ENCODE measurements around the gene TEX2.
A peak's percentile ranks its signal among the peaks of the same experiment; 100 is the strongest.
"Not testable (repeated sequence)": the region's sequence is repeated elsewhere in the genome, so short reads cannot be mapped to it uniquely, and the experiment has no call there.

The TEX2 gene

DNA sequence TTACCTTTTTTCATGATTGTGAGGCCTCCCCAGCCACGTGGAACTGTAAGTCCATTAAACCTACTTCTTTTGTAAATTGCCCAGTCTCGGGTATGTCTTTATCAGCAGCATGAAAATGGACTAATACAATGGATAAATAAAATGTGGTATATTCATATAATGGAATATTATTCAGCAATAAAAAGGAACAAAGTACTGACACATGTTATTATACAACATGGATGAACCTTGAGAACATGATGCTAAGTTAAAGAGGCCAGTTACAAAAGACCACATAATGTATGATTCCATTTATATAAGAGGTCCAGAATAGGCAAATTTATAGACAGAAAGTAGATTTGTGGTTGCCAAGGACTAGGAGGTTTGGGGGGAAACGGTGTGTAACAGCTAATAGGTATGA, 138.5 kb downstream of the TEX2 start:
- Histone ChIP-seq H3K9me3 (ENCODE audit: low read length) (no peaks in the 10 kb centered on the region), H3K4me3 (ENCODE audit: low read depth in 1 of 2, low read length in 2 of 2) (no peak overlapping the region), H3K27ac (ENCODE audit: low read depth, low read length) (no peak overlapping the region), H3K27me3 (ENCODE audit: control insufficient read depth in 1 of 2, insufficient read depth in 2 of 2, low read length in 2 of 2) (no peaks in the 10 kb centered on the region), H3K4me1 (ENCODE audit: insufficient read depth, low read length) (peaks cover 8% of the 10 kb centered on the region), H3K36me3 (ENCODE audit: insufficient read depth, low read length) (no peaks in the 10 kb centered on the region), H3K9ac (ENCODE audit: low read length) (no peak overlapping the region)

DNA sequence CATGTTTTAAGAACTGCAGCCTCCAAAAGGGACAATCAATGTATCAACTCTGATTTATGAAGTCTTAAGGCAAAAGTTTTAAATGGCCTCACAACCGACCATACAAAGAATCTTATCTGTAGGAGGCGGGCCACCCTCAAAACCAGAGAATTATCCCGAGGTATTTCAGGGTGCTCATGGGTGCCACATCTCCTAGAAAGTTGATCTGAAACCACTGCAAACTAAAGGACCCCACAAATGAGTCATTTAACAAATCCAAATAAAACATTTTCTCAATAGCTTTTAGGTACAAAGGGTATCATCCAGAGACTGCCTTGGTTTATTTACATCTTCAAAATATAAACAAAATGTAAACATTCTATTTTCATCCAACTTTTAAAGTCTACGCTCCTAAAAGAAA, 139.9 kb downstream of the TEX2 start:
- H3K27ac ChIP-seq (ENCODE audit: low read depth, low read length), result no peak overlapping the region
- H3K9ac ChIP-seq (ENCODE audit: low read length), result no peak overlapping the region
- no peaks in the 10 kb centered on the region for H3K9me3 ChIP-seq (ENCODE audit: low read length)
- no peaks in the 10 kb centered on the region for H3K36me3 ChIP-seq (ENCODE audit: insufficient read depth, low read length)
- H3K4me3 ChIP-seq (ENCODE audit: low read depth in 1 of 2, low read length in 2 of 2), result no peak overlapping the region
- peaks cover 8% of the 10 kb centered on the region for H3K4me1 ChIP-seq (ENCODE audit: insufficient read depth, low read length)
- no peaks in the 10 kb centered on the region for H3K27me3 ChIP-seq (ENCODE audit: control insufficient read depth in 1 of 2, insufficient read depth in 2 of 2, low read length in 2 of 2)

DNA sequence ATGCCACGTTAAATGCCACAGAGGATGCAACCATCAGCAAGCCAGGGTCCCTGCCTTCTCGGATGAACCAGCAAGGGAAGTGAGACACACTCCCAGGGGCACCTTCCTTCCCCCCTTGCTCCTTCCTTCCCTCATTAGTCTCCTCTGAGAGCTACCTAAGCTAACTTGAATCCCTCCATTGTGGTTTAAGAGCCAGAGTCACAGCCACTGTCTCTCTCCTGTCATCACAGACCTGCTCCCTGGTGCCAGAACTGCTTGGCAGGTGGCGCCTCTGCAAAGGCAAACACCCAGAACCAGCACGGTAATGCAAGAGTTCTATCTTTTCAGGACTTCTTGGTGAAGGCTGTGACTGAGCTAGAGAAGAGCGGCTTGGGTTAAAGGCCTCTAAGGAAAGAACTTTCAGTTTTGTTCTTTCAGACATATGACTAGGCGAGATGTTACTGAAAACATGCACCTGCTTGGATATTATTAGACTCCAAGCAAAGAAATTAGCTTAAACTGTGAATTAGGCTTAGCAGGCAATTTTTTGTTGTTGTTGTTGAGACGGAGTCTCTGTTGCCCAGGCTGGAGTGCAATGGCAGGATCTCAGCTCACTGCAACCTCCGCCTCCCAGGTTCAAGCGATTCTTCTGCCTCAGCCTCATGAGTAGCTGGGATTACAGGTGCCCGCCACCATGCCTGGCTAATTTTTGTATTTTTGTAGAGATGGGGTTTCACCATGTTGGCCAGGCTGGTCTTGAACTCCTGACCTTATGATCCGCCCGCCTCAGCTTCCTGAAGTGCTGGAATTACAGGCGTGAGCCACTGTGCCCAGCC, 141.9 kb downstream of the TEX2 start:
- not testable (repeated sequence) for H3K4me3 ChIP-seq (ENCODE audit: low read depth in 1 of 2, low read length in 2 of 2); H3K9ac ChIP-seq (ENCODE audit: low read length); H3K27ac ChIP-seq (ENCODE audit: low read depth, low read length); H3K27me3 ChIP-seq (ENCODE audit: control insufficient read depth in 1 of 2, insufficient read depth in 2 of 2, low read length in 2 of 2); H3K36me3 ChIP-seq (ENCODE audit: insufficient read depth, low read length); H3K9me3 ChIP-seq (ENCODE audit: low read length)
- peaks cover 13% of the 10 kb centered on the region for H3K4me1 ChIP-seq (ENCODE audit: insufficient read depth, low read length)

DNA sequence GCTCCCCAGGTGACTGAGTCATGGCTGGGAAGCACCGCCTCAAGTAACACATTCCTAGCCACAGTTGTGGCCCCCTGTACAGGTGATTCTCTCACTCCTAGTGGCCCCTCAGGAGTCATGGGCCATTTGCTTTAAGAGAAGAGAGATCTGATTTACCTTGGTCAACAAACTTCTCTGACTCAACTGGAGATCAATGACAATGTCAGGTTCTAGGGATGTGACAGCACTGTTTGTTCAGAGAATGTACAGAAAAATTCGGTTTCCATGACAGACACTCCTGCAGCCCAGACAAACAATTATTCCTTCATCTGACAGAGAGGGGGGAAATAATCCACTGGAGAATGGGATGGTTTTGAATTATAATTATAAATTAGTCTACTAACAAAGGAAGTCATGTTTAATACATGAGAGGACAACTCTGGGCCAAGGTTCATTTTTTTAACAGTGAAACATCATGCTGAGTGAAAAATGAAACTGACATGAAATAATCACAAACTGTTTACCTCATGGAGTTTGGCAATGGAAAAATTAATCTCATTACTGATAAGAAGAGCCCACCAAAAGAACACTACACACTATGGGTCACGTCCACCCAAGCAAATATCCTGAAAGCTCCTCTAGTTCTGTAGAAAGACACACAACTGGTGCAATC, 142.8 kb downstream of the TEX2 start:
- no peak overlapping the region for H3K27ac ChIP-seq (ENCODE audit: low read depth, low read length)
- H3K27me3 ChIP-seq (ENCODE audit: control insufficient read depth in 1 of 2, insufficient read depth in 2 of 2, low read length in 2 of 2), result no peaks in the 10 kb centered on the region
- H3K4me1 ChIP-seq (ENCODE audit: insufficient read depth, low read length), result peaks cover 13% of the 10 kb centered on the region
- no peak overlapping the region for H3K4me3 ChIP-seq (ENCODE audit: low read depth in 1 of 2, low read length in 2 of 2)
- no peaks in the 10 kb centered on the region for H3K9me3 ChIP-seq (ENCODE audit: low read length)
- no peak overlapping the region for H3K9ac ChIP-seq (ENCODE audit: low read length)
- H3K36me3 ChIP-seq (ENCODE audit: insufficient read depth, low read length), result no peaks in the 10 kb centered on the region

DNA sequence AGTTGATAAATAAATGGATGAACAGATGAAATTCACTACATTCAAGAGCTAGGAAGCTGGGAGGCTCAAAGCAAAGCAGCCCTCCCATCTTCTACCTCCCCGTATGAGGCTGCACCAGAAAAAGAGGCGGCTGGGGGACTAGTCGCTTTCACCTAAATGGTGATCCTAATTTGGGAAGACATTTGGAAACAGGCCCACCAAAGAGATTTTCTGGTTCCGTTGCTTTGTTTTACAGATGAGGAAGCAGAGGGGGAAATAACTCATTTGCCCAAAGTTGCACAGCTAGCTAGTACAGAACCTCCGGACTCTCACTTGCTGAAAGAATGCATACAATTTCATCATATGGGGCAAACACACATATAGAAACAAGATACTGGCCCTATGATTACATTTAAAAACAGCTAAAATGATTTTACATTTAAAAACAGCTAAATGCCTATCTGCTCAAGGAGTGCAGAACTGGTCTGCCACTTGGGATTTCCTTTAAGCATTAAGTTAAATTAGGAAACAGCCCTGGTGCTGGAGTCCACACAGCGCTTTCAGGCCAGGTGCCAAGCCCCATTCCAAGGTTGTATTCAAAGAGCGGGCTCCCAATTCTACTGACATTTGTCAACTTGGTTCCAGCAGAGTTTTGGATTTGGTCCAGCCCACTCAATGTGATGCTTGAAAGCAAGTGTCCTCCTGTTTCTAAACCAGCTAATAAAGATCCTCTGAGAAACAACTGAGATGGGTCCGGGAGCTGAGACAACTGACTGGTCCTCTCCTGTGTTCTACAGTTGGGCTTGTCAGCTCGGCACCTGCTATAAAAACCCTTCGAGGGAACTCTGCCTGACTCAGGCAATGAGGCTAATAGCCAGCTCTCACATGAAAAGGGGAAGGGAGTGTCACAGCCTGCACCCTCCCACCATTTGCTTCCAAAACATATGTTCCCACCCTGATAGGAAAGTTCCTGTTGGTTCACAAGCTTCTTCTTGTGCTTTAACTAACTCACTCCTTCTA, 144.8 kb downstream of the TEX2 start:
- H3K27ac ChIP-seq (ENCODE audit: low read depth, low read length), result no peak overlapping the region
- no peaks in the 10 kb centered on the region for H3K36me3 ChIP-seq (ENCODE audit: insufficient read depth, low read length)
- no peaks in the 10 kb centered on the region for H3K27me3 ChIP-seq (ENCODE audit: control insufficient read depth in 1 of 2, insufficient read depth in 2 of 2, low read length in 2 of 2)
- H3K9me3 ChIP-seq (ENCODE audit: low read length), result no peaks in the 10 kb centered on the region
- no peak overlapping the region for H3K9ac ChIP-seq (ENCODE audit: low read length)
- peaks cover 13% of the 10 kb centered on the region for H3K4me1 ChIP-seq (ENCODE audit: insufficient read depth, low read length)
- H3K4me3 ChIP-seq (ENCODE audit: low read depth in 1 of 2, low read length in 2 of 2), result peak overlapping the region in 1 of 2 donors; percentile 21

DNA sequence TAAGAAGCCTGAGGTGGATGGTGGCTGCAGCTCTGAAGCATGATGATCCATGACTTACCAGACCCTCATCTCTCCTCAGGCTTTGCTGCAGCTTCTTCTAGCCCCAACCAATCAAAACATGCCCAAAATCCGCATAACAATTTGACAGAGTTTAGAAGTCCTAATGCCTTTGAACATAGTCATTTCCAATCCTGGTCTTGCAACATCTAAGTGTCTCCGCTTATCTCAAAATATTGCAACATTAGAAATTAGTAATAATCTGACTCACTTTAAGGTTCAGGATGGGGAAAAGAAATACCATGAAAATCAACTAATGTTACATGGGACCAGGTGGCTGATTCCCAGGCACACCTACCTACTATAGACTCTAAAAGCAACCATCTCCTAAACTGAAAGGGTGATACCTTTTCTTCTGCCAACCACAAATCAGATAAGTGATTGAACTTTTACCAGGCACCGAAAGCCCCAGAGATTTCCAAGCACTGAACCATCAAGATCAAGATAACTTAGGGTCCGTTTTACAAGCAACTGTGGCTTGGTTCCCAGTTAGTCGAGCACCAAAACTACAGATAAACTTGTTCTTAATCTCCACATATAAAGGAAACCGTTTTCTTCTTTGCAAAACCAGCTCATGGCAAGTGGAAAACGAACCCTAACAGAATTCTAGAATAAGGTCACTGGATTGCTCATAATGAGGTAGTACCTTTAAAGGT, 147.1 kb downstream of the TEX2 start:
- Histone ChIP-seq H3K27me3 (ENCODE audit: control insufficient read depth in 1 of 2, insufficient read depth in 2 of 2, low read length in 2 of 2) (no peaks in the 10 kb centered on the region), H3K9me3 (ENCODE audit: low read length) (no peaks in the 10 kb centered on the region), H3K9ac (ENCODE audit: low read length) (no peak overlapping the region), H3K36me3 (ENCODE audit: insufficient read depth, low read length) (no peaks in the 10 kb centered on the region), H3K4me1 (ENCODE audit: insufficient read depth, low read length) (peaks cover 13% of the 10 kb centered on the region), H3K27ac (ENCODE audit: low read depth, low read length) (no peak overlapping the region), H3K4me3 (ENCODE audit: low read depth in 1 of 2, low read length in 2 of 2) (no peak overlapping the region)

DNA sequence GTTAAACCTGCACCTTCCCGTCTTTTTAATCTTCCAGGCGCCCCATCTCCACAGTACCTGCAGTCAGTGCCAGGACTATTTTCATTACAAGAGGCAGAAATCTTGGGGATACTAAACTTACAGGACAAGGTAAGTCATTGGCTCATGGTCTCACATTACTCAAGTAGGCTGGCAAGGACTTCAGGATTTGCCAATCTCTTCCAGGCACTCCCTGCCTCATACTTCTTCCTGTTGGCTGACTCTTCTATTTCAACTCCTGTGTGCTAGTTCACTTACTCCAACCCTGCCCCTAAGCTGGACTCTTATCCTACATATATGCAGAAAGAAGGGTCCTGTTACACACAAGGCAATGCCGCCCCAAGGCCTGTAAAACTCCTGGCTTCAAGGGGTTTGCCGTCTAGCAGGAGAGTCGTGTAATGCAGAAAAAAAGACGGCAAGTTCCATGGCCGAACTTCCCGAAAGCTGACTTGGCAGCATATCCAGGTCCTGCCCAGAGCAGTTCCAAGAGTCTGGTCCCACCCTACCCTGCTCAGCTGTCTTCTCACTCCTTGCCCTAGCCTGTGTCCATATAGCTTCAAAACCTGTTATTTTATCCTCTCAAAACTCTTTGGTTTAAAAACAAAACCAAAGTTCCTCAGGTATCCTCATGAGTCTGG, 147.9 kb downstream of the TEX2 start:
- H3K9ac ChIP-seq (ENCODE audit: low read length), result no peak overlapping the region
- H3K9me3 ChIP-seq (ENCODE audit: low read length), result no peaks in the 10 kb centered on the region
- no peaks in the 10 kb centered on the region for H3K27me3 ChIP-seq (ENCODE audit: control insufficient read depth in 1 of 2, insufficient read depth in 2 of 2, low read length in 2 of 2)
- H3K4me1 ChIP-seq (ENCODE audit: insufficient read depth, low read length), result peaks cover 13% of the 10 kb centered on the region
- no peak overlapping the region for H3K27ac ChIP-seq (ENCODE audit: low read depth, low read length)
- no peak overlapping the region for H3K4me3 ChIP-seq (ENCODE audit: low read depth in 1 of 2, low read length in 2 of 2)
- H3K36me3 ChIP-seq (ENCODE audit: insufficient read depth, low read length), result no peaks in the 10 kb centered on the region

DNA sequence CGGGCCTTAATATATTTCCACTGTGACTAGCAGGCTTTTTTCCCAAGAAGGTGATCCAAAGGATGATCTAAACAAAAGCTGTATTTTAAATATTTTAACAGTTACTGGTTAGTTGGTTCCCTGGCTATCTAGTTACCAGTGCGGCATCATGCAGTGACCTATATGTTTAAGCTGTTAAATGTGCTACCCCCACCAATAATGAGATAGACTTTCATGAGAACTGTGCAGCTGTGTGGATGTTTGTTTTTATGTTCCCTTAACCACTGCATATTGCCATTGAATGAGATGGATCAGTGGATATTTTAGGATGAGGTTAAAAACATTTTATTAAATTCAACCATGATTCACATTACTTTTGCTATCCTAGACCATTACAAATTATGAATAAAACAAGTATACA, 150.1 kb downstream of the TEX2 start:
- Histone ChIP-seq H3K9me3 (ENCODE audit: low read length) (no peaks in the 10 kb centered on the region), H3K27me3 (ENCODE audit: control insufficient read depth in 1 of 2, insufficient read depth in 2 of 2, low read length in 2 of 2) (no peaks in the 10 kb centered on the region), H3K4me1 (ENCODE audit: insufficient read depth, low read length) (peaks cover 8% of the 10 kb centered on the region), H3K27ac (ENCODE audit: low read depth, low read length) (no peak overlapping the region), H3K36me3 (ENCODE audit: insufficient read depth, low read length) (no peaks in the 10 kb centered on the region), H3K9ac (ENCODE audit: low read length) (no peak overlapping the region), H3K4me3 (ENCODE audit: low read depth in 1 of 2, low read length in 2 of 2) (no peak overlapping the region)

DNA sequence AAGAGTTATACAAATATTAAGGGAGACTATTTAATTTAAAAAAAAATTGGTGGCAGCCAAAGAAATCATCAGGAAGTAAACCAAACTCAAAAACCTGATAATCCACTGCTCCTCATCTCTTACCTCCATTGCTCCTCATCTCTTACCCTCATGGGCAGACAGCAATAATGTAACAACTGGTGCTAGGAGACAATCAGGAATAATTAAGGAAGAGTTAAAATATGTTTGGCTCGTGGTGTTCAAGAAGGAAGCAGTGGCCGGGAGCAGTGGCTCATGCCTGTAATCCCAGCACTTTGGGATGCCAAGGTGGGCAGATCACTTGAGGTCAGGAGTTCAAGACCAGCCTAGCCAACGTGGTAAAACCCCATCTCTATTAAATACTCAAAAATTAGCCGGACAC, 151.2 kb downstream of the TEX2 start:
- no peaks in the 10 kb centered on the region for H3K27me3 ChIP-seq (ENCODE audit: control insufficient read depth in 1 of 2, insufficient read depth in 2 of 2, low read length in 2 of 2)
- H3K4me1 ChIP-seq (ENCODE audit: insufficient read depth, low read length), result peaks cover 8% of the 10 kb centered on the region
- no peaks in the 10 kb centered on the region for H3K36me3 ChIP-seq (ENCODE audit: insufficient read depth, low read length)
- no peak overlapping the region for H3K27ac ChIP-seq (ENCODE audit: low read depth, low read length)
- H3K9me3 ChIP-seq (ENCODE audit: low read length), result no peaks in the 10 kb centered on the region
- H3K4me3 ChIP-seq (ENCODE audit: low read depth in 1 of 2, low read length in 2 of 2), result no peak overlapping the region
- H3K9ac ChIP-seq (ENCODE audit: low read length), result no peak overlapping the region

DNA sequence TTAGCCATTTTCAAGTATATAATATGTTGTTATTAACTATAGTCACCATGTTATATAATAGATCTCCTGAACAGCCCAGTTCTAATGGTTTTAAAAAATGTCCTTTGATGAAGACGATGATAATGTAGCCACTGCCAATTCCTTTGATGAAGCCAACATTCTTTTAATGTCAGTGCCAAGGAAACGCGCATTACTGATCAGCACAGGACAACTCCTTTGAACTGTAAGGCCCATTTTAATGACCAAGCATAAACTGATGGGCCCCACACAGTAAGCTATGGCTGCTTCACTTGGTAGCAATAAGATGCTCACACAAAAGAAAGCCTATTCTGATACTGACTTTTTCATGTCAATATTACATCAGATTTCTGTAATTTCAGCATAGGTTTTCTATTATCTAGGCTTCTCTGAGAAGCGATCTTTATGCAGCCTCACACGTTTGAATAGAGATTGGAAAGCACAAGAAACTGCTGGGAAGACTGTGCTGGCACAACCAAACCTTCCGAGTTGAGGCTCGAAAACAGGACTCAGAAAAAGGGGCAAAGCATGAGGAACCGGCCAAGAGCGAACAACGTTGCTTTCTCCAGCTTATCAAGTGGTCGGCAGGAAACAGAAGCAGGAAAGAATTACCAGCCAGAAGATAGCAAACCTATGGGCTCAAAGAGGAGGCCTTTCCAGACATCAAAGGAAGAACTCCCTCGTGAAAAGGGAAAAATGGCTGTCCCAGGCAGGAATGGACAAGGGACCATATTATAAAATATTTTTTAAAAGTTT, 152.5 kb downstream of the TEX2 start:
- Histone ChIP-seq H3K27me3 (ENCODE audit: control insufficient read depth in 1 of 2, insufficient read depth in 2 of 2, low read length in 2 of 2) (no peaks in the 10 kb centered on the region), H3K27ac (ENCODE audit: low read depth, low read length) (no peak overlapping the region), H3K4me3 (ENCODE audit: low read depth in 1 of 2, low read length in 2 of 2) (no peak overlapping the region), H3K36me3 (ENCODE audit: insufficient read depth, low read length) (no peaks in the 10 kb centered on the region), H3K9ac (ENCODE audit: low read length) (no peak overlapping the region), H3K4me1 (ENCODE audit: insufficient read depth, low read length) (peaks cover 8% of the 10 kb centered on the region), H3K9me3 (ENCODE audit: low read length) (no peaks in the 10 kb centered on the region)
